MCF 10A (cell line): Measurements from ENCODE around the gene ERP29. TPM values are rescaled to one million over a fixed set of nuclear protein-coding genes. Genes with fewer than 3 reads are reported as not detected.

Experiments
- BruUV-seq: library from RNA; stranded (reverse); fragments of 400-500 nt; replicated peaks from 2 replicates; lab custom pipeline; 2021; lab: Mats Ljungman, UMichigan
- CTCF ChIA-PET: fragments of 300-600 bp; sonication (Branson Sonifier 250); formaldehyde crosslinking; extraction: SDS; loops from one replicate; lab custom pipeline; 2021; ENCODE audit warnings: antibody characterized with exemption, inconsistent platforms; lab: Yijun Ruan, JAX
- POLR2A ChIA-PET: fragments of 300-600, 350-650 bp; sonication (Branson Sonifier 250); formaldehyde crosslinking; extraction: SDS; loops from one replicate; lab custom pipeline; 2020; ENCODE audit warnings: antibody characterized with exemption, inconsistent platforms; lab: Yijun Ruan, JAX
- DNase-seq: peaks from one replicate; pipeline ENCODE4 v3.0.0-alpha.2; 2018; ENCODE audit not compliant: unreplicated experiment
- H3K27ac Mint-ChIP-seq: one replicate; pipeline ENCODE4 v1.8.0; 2022; ENCODE audit warnings: mild to moderate bottlenecking, low read depth, mixed read lengths; ENCODE audit not compliant: unreplicated experiment
- H3K27me3 Mint-ChIP-seq: one replicate; pipeline ENCODE4 v1.8.0; 2022; ENCODE audit warnings: mixed read lengths; ENCODE audit not compliant: insufficient read depth, unreplicated experiment
- H3K36me3 Mint-ChIP-seq: one replicate; pipeline ENCODE4 v1.8.0; 2022; ENCODE audit warnings: mild to moderate bottlenecking, moderate library complexity, mixed read lengths; ENCODE audit not compliant: insufficient read depth, unreplicated experiment
- H3K4me1 Mint-ChIP-seq: one replicate; pipeline ENCODE4 v1.8.0; 2022; ENCODE audit warnings: mixed read lengths; ENCODE audit not compliant: insufficient read depth, unreplicated experiment
- H3K4me3 Mint-ChIP-seq: one replicate; pipeline ENCODE4 v1.8.0; 2022; ENCODE audit warnings: mild to moderate bottlenecking, moderate library complexity, mixed read lengths; ENCODE audit not compliant: unreplicated experiment
- H3K9me3 Mint-ChIP-seq: one replicate; pipeline ENCODE4 v1.8.0; 2022; ENCODE audit warnings: mixed read lengths; ENCODE audit not compliant: unreplicated experiment
- intact Hi-C: fragments of 100-400 bp; cut with micrococcal nuclease; formaldehyde crosslinking; loops from 2 replicates; pipeline ENCODE4 v1.14.1; 2022
- total RNA-seq: library from RNA; stranded (reverse); gene quantifications from 2 replicates; pipeline ENCODE4 v1.2.3, GENCODE V29; 2022
- TF ChIP-seq, protein P1 (sequence below): fragments of 200-600 bp; IDR thresholded peaks from one replicate; pipeline ENCODE4 v1.8.0; 2022; ENCODE audit warnings: antibody characterized with exemption, mild to moderate bottlenecking; ENCODE audit not compliant: unreplicated experiment

Gene ERP29
- total RNA-seq, 1 experiment from 2014 or later = 124 TPM

GRCh38 chr12:111980598-111980997 is 32.6 kb upstream of the ERP29 start:
- TF ChIP-seq, protein P1, sequence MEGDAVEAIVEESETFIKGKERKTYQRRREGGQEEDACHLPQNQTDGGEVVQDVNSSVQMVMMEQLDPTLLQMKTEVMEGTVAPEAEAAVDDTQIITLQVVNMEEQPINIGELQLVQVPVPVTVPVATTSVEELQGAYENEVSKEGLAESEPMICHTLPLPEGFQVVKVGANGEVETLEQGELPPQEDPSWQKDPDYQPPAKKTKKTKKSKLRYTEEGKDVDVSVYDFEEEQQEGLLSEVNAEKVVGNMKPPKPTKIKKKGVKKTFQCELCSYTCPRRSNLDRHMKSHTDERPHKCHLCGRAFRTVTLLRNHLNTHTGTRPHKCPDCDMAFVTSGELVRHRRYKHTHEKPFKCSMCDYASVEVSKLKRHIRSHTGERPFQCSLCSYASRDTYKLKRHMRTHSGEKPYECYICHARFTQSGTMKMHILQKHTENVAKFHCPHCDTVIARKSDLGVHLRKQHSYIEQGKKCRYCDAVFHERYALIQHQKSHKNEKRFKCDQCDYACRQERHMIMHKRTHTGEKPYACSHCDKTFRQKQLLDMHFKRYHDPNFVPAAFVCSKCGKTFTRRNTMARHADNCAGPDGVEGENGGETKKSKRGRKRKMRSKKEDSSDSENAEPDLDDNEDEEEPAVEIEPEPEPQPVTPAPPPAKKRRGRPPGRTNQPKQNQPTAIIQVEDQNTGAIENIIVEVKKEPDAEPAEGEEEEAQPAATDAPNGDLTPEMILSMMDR = no peak
- ChIA-PET CTCF (interaction anchor here (0.7 kb wide), 1 partner anchor 604 kb away, joined by 3 read pairs; no protein-coding TSS in a partner anchor), POLR2A (interaction anchor here (0.6 kb wide), 1 partner anchor 32 kb away, joined by 3 read pairs; no protein-coding TSS in a partner anchor)
- Mint-ChIP-seq H3K4me1 (peaks cover 7% of the 10 kb centered on the region), H3K27me3 (no peaks in the 10 kb centered on the region), H3K4me3 (no peak overlapping the region), H3K36me3 (no peaks in the 10 kb centered on the region), H3K27ac (no peak overlapping the region), H3K9me3 (no peaks in the 10 kb centered on the region)
- intact Hi-C loops = no loop called here
- no peak for DNase-seq
- BruUV-seq = no TSS peak

GRCh38 chr12:111981987-111982386 is 31.2 kb upstream of the ERP29 start:
- H3K9me3 Mint-ChIP-seq = no peaks in the 10 kb centered on the region
- BruUV-seq = no TSS peak
- H3K4me1 Mint-ChIP-seq = peaks cover 7% of the 10 kb centered on the region
- POLR2A ChIA-PET = no interaction called here
- intact Hi-C loops = no loop called here
- TF ChIP-seq, protein P1 = no peak
- no peaks in the 10 kb centered on the region for H3K36me3 Mint-ChIP-seq
- no peak for DNase-seq
- H3K27ac Mint-ChIP-seq = no peak overlapping the region
- no peaks in the 10 kb centered on the region for H3K27me3 Mint-ChIP-seq
- CTCF ChIA-PET = no interaction called here
- no peak overlapping the region for H3K4me3 Mint-ChIP-seq

- ChIA-PET POLR2A (interaction anchor here (0.6 to 1.2 kb wide), 2 partner anchors 8 to 41 kb away, joined by 3 to 5 read pairs; no protein-coding TSS in a partner anchor), CTCF (no interaction called here)
- Mint-ChIP-seq H3K9me3 (no peaks in the 10 kb centered on the region), H3K4me3 (no peak overlapping the region), H3K4me1 (peaks cover 7% of the 10 kb centered on the region), H3K27ac (no peak overlapping the region), H3K27me3 (no peaks in the 10 kb centered on the region), H3K36me3 (peaks cover 12% of the 10 kb centered on the region)
- no peak for DNase-seq
- TF ChIP-seq, protein P1 = no peak
- intact Hi-C loops = loop anchor here (2.0 kb wide), 1 partner anchor 62 kb away; no protein-coding TSS in a partner anchor
- no TSS peak for BruUV-seq
These were observed 28.4 kb upstream of the ERP29 start for GRCh38 chr12:111984820-111985219.

- Mint-ChIP-seq H3K4me3 (no peak overlapping the region), H3K27ac (no peak overlapping the region), H3K27me3 (no peaks in the 10 kb centered on the region), H3K4me1 (no peaks in the 10 kb centered on the region), H3K36me3 (peaks cover 27% of the 10 kb centered on the region), H3K9me3 (no peaks in the 10 kb centered on the region)
- no TSS peak for BruUV-seq
- intact Hi-C loops = no loop called here
- ChIA-PET POLR2A (interaction anchor here (0.6 to 1.4 kb wide), 3 partner anchors 8 to 22 kb away, joined by 3 read pairs; no protein-coding TSS in a partner anchor), CTCF (interaction anchor here (1.5 kb wide), 1 partner anchor 22 kb away, joined by 3 read pairs; no protein-coding TSS in a partner anchor)
- TF ChIP-seq, protein P1 = no peak
- no peak for DNase-seq
These were observed 21.7 kb upstream of the ERP29 start for GRCh38 chr12:111991535-111991934.
